ENCODE measurements around the gene SP140.
"Not testable (repeated sequence)": the region's sequence is repeated elsewhere in the genome, so short reads cannot be mapped to it uniquely, and the experiment has no call there.

The SP140 gene

DNA sequence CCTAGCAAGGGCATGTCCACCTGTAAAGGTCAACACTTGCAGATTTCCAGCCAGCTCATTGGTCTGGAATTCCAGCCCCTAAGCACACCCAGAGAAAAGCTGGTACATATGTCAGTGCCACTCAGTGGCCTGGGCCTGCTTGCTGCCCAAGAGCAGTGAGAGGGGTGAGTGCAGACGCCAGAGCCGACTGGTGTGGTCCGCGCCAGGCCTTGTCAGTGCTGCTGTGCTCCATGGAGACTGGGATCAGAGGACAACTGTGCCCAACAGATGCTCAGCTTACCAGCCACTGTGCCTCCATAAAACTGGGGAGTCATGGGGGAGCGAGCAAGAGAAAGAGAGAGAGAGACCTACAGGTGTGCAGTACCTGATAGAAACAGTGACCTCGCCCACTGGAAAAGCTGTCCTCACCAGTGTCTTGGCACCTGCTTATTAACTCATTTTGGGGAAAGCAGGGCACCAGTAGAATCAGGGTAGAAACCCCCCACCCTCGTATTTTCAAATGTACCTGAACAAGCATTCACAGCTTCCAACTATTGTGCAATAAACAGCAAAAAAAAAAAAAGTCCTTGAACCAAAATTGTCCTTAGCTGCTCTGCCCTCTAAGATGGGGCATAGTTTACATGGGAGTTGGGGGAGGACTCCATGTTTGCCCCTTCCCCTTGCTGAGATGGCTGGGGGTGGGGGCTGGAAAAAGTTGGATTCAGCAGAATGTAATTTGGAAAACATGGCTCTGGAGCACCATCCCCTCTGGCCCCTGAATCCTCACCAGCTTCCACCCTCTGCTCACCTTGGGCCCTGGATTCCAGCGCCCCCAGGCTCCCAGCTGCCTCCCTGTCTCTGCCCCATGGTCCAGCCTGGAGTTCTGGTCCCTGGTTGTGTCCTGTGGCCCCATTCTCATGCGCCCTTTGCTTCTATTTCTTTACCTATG is 100.0 kb downstream of the SP140 start:
- DNase-seq (ENCODE audit: low read depth, low spot score), result no peak

GRCh38 chr2:230326453-230327417 is 101.2 kb downstream of the SP140 start, which contains the start of gene SP140L:
Gene SP140L, plus strand, starts transcription at chr2:230327193. Its CDS starts 77 bp downstream, at chr2:230327270.
- DNase-seq (ENCODE audit: low read depth, low spot score), result no peak

- DNase-seq (ENCODE audit: low read depth, low spot score), result no peak
These were observed 102.0 kb downstream of the SP140 start for GRCh38 chr2:230327418-230328154.

DNA sequence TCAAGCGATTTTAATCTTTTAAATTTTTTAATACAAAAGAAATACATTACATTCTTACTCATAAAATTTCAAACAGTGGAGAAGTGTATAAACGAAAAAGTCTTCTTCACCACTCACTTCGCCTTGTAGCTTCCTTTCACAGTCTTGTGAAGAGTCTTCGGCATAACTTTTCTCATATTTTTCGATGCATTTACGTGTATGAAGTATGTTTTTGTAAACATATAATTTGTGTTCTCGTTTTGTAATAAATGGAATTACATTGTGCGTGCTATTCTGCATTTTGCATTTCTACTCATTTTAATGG is 102.6 kb downstream of the SP140 start:
- no peak for DNase-seq (ENCODE audit: low read depth, low spot score)

GRCh38 chr2:230329946-230330605 is 104.5 kb downstream of the SP140 start:
- DNase-seq (ENCODE audit: low read depth, low spot score), result no peak

- DNase-seq (ENCODE audit: low read depth, low spot score), result no peak
These were observed 105.2 kb downstream of the SP140 start for GRCh38 chr2:230330725-230331124.

DNA sequence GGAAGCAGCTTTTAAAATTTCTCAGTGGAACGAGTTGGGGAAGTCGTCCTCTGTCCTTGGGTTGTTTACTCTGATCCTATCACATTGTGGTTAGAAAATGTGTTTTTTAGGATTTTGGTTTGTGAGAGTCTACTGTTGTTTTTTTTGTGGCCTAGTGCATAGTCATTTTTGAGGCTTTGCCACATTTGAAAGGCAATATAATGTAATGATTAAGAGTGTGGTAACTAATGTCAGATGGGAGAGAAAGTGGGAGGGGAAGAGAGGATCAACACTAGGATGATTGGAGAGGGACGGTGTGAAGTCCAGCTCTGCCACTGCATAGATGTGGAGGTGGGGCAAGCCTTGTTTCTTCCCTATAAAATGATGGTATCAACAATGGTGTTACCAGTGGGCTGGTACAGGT is 109.9 kb downstream of the SP140 start:
- no peak for DNase-seq (ENCODE audit: low read depth, low spot score)

- no peak for DNase-seq (ENCODE audit: low read depth, low spot score)
These were observed 110.4 kb downstream of the SP140 start for GRCh38 chr2:230335864-230336506.

GRCh38 chr2:230341936-230342528 is 116.5 kb downstream of the SP140 start:
- not testable (repeated sequence) for DNase-seq (ENCODE audit: low read depth, low spot score)

GRCh38 chr2:230343041-230343624 is 117.6 kb downstream of the SP140 start:
- DNase-seq (ENCODE audit: low read depth, low spot score), result not testable (repeated sequence)

GRCh38 chr2:230343747-230344146 is 118.2 kb downstream of the SP140 start:
- DNase-seq (ENCODE audit: low read depth, low spot score), result no peak

DNA sequence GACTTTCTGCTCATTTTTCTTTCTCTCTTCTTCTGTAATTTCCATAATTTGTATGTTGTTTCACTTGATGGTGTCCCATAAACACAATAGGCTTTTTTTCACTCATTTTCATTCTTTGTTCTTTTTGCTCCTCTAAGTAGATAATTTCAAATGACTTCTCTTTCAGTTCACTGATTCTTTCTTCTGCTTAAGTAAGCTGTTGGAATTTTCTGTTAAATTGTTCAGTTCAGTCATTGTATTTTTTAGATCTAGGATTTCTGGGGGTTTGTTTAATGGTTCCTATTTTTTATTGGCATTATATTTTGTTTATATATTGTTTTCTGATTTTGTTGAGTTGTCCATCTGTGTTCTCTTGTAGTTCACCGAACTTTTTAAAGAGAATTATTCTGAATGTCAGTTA is 120.9 kb downstream of the SP140 start:
- DNase-seq (ENCODE audit: low read depth, low spot score), result no peak

- no peak for DNase-seq (ENCODE audit: low read depth, low spot score)
These were observed 121.5 kb downstream of the SP140 start for GRCh38 chr2:230346921-230347533.

GRCh38 chr2:230347659-230348305 is 122.2 kb downstream of the SP140 start:
- no peak for DNase-seq (ENCODE audit: low read depth, low spot score)

DNA sequence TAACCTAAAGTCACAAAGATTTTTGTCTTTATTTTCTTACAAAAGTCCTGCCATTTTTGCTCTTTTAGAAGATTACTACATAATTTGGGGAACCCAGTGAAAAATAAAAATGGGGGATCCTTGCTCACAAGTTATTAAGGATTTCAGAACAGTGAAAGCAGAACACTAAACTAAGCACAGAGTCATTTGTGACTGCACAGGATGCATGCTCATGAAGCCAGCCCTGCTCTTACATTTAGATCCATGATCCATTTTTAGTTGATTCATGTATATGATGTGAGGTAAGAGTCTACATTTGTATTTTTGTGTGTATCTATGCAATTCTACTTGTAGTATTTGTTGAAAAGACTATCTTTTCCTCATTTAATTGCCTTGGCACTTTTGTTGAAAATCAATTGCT is 123.3 kb downstream of the SP140 start:
- DNase-seq (ENCODE audit: low read depth, low spot score), result no peak

GRCh38 chr2:230356084-230356483 is 130.5 kb downstream of the SP140 start:
- no peak for DNase-seq (ENCODE audit: low read depth, low spot score)

GRCh38 chr2:230358305-230358704 is 132.8 kb downstream of the SP140 start:
- no peak for DNase-seq (ENCODE audit: low read depth, low spot score)

- no peak for DNase-seq (ENCODE audit: low read depth, low spot score)
These were observed 134.5 kb downstream of the SP140 start for GRCh38 chr2:230360028-230360427.

Measured in iPS DF 19.7 (cell line).